ENCODE measurements around the gene PTPRO.

DNA sequence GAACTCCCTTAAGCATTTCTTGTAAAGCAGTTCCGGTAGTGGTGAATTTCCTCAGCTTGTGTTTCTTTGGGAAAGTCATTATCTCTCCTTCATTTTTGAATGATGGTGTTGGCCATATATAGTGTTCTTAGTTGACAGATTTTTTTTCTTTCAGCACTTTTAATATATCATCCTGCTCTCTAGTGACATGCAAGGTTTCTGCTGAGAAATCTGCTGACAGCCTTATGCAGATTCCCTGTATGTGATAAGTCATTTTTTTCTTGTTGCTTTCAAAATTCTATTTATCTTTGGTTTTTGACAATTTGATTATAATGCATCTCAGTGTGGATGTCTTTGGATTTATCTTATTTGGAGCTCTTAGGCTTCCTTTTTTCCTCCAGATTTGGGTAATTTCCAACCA, 135.7 kb downstream of the PTPRO start:
- no peak for TF ChIP-seq CTCF (IDR thresholded peaks at IDR 0.05)
- TF ChIP-seq ZFX (IDR thresholded peaks at IDR 0.05; ENCODE audit: borderline replicate concordance): no peak
